HL-60 (cell line): ENCODE results near the gene MAN2B2.

Source experiments
- DNase-seq, 2 experiments: peaks; one replicate each; pipeline ENCODE4 v3.0.0-alpha.2; 2010 to 2020; ENCODE audit warnings: low read depth in 1 of 2, low spot score in 1 of 2
- H3K27ac ChIP-seq: fragments of 250-450 bp; sonication (Bioruptor Pico); replicated peaks from 2 replicates; pipeline ENCODE4 v1.5.1; 2020; ENCODE audit warnings: mild to moderate bottlenecking, moderate library complexity
- H3K27me3 ChIP-seq: fragments of 250-450 bp; sonication (Bioruptor Pico); 2 replicates; pipeline ENCODE4 v1.5.1; 2021; ENCODE audit warnings: mild to moderate bottlenecking, moderate library complexity; ENCODE audit not compliant: insufficient read depth, poor library complexity, severe bottlenecking
- H3K4me3 ChIP-seq: replicated peaks from 2 replicates; pipeline ENCODE4 v1.5.1; 2011; ENCODE audit warnings: mild to moderate bottlenecking, control low read depth, low read length; ENCODE audit not compliant: insufficient read depth
- GABPA ChIP-seq: IDR thresholded peaks from 2 replicates; pipeline ENCODE4 v1.6.1; 2012; ENCODE audit warnings: low read depth
- POLR2AphosphoS5 ChIP-seq: IDR thresholded peaks from 2 replicates; pipeline ENCODE4 v1.6.1; 2012; ENCODE audit warnings: low read depth
- SPI1 ChIP-seq: IDR thresholded peaks from 2 replicates; pipeline ENCODE4 v1.6.1; 2012; ENCODE audit warnings: low read depth, mild to moderate bottlenecking, borderline replicate concordance
- TF ChIP-seq, protein P1 (sequence below): IDR thresholded peaks from one replicate; pipeline ENCODE4 v1.5.1; 2011; ENCODE audit warnings: low read length, control low read depth, inconsistent platforms; ENCODE audit not compliant: insufficient read depth
- TF ChIP-seq, protein P2 (sequence below): IDR thresholded peaks from 2 replicates; pipeline ENCODE4 v1.6.1; 2012; ENCODE audit warnings: low read depth; ENCODE audit not compliant: insufficient replicate concordance

MAN2B2 gene

DNA sequence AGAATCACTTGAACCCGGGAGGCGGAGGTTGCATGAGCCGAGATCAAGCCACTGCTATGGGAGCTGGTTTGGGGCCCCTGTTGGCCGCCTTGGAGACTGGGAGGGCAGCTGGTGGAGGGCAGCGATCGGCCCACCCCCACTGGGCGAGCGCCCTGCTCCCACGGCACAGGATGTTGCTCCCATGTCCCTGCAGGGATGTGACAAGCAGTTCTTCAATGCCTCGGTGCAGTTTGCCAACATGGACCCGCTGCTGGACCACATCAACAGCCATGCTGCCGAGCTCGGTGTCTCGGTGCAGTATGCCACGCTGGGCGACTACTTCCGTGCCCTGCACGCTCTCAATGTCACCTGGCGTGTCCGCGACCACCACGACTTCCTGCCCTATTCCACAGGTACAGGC lies 19.4 kb downstream of the MAN2B2 start:
- H3K27ac ChIP-seq: no peak overlapping the region
- no peak overlapping the region for H3K4me3 ChIP-seq
- H3K27me3 ChIP-seq: no peaks in the 10 kb centered on the region
- TF ChIP-seq SPI1 (no peak), GABPA (no peak), POLR2AphosphoS5 (no peak)
- TF ChIP-seq, protein P1, sequence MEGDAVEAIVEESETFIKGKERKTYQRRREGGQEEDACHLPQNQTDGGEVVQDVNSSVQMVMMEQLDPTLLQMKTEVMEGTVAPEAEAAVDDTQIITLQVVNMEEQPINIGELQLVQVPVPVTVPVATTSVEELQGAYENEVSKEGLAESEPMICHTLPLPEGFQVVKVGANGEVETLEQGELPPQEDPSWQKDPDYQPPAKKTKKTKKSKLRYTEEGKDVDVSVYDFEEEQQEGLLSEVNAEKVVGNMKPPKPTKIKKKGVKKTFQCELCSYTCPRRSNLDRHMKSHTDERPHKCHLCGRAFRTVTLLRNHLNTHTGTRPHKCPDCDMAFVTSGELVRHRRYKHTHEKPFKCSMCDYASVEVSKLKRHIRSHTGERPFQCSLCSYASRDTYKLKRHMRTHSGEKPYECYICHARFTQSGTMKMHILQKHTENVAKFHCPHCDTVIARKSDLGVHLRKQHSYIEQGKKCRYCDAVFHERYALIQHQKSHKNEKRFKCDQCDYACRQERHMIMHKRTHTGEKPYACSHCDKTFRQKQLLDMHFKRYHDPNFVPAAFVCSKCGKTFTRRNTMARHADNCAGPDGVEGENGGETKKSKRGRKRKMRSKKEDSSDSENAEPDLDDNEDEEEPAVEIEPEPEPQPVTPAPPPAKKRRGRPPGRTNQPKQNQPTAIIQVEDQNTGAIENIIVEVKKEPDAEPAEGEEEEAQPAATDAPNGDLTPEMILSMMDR: no peak
- TF ChIP-seq, protein P2, sequence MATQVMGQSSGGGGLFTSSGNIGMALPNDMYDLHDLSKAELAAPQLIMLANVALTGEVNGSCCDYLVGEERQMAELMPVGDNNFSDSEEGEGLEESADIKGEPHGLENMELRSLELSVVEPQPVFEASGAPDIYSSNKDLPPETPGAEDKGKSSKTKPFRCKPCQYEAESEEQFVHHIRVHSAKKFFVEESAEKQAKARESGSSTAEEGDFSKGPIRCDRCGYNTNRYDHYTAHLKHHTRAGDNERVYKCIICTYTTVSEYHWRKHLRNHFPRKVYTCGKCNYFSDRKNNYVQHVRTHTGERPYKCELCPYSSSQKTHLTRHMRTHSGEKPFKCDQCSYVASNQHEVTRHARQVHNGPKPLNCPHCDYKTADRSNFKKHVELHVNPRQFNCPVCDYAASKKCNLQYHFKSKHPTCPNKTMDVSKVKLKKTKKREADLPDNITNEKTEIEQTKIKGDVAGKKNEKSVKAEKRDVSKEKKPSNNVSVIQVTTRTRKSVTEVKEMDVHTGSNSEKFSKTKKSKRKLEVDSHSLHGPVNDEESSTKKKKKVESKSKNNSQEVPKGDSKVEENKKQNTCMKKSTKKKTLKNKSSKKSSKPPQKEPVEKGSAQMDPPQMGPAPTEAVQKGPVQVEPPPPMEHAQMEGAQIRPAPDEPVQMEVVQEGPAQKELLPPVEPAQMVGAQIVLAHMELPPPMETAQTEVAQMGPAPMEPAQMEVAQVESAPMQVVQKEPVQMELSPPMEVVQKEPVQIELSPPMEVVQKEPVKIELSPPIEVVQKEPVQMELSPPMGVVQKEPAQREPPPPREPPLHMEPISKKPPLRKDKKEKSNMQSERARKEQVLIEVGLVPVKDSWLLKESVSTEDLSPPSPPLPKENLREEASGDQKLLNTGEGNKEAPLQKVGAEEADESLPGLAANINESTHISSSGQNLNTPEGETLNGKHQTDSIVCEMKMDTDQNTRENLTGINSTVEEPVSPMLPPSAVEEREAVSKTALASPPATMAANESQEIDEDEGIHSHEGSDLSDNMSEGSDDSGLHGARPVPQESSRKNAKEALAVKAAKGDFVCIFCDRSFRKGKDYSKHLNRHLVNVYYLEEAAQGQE: no peak
- no peak for DNase-seq

DNA sequence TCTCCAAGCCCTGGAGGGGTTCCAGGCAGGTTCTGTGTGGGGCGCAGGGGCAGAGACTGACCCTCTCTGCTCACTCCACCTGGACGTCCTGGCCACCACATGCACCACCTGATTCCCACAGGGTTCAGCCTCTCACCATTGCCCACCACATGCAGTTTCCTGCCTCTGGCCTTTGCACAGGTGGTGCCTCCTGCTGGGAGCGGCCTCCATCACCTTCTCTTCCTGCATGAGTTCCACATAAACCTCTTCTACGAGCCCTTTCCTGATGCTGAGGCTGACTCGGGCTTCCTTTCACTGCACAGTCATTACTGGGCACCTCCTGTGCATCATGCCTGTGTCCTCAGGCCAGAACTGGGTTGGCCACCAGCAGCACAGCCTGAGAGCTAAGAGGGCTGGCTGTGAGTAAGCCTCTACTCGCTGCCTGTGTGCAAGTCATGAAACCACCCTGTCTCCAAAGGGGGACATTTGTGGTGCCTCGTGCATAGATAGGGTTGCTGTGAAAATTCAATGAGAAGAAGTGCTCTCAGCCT lies 19.9 kb downstream of the MAN2B2 start:
- H3K27me3 ChIP-seq: no peaks in the 10 kb centered on the region
- TF ChIP-seq, protein P2: no peak
- TF ChIP-seq GABPA: no peak
- TF ChIP-seq SPI1: no peak
- TF ChIP-seq, protein P1: no peak
- no peak for TF ChIP-seq POLR2AphosphoS5
- no peak overlapping the region for H3K4me3 ChIP-seq
- no peak for DNase-seq
- H3K27ac ChIP-seq: no peak overlapping the region

DNA sequence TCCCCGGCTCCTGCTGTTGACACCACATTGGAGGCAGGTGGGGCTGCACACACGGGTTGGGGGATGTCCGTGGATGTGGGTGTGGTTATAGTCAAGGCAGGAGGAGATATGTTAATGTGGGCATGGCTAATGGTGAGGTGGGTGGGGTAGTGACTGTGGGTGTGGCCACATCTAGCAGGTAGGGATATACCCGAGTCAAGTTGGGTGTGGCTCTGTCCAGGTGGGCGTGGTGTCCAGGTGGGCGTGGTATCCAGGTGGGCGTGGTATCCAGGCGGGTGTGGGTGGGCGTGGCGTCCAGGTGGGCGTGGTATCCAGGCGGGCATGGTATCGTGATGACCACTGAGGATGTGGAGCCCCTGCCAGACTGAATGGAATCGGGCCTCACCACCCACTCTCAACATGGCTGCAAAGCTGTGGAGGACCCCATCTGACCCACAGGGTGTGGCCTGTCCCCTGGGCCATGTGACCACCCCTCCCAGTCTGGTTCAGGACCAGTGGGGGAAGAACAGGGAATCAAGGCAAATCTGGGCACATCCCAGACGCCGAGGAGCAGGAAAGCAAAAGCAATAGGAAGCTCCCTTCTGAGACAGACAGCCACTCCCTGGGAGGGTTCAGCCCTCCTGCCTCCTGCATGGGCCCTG lies 21.0 kb downstream of the MAN2B2 start:
- Histone ChIP-seq H3K27ac (no peak overlapping the region), H3K4me3 (no peak overlapping the region), H3K27me3 (no peaks in the 10 kb centered on the region)
- DNase-seq: no peak
- TF ChIP-seq POLR2AphosphoS5 (no peak), SPI1 (no peak), GABPA (no peak)
- TF ChIP-seq, protein P1: no peak
- TF ChIP-seq, protein P2: no peak
